CD4-positive, alpha-beta T cell (primary cell): ENCODE measurements around the gene TEX52. TPM values are rescaled to one million over a fixed set of nuclear protein-coding genes. Genes with fewer than 3 reads are reported as not detected.

Experiments
- ATAC-seq: fragments of 200-7000 bp; cut with Tn5 transposase; one replicate; pipeline ENCODE4 v1.10.0; 2022; ENCODE audit warnings: mild to moderate bottlenecking; ENCODE audit not compliant: poor library complexity
- CTCF ChIA-PET: fragments of 350-600 bp; sonication (Branson Sonifier 250); formaldehyde crosslinking; loops from one replicate; lab custom pipeline; 2021; ENCODE audit warnings: antibody characterized with exemption, inconsistent platforms; lab: Charles Lee
- POLR2A ChIA-PET: fragments of 350-600 bp; sonication (Branson Sonifier 250); formaldehyde crosslinking; loops from one replicate; lab custom pipeline; 2021; ENCODE audit warnings: antibody characterized with exemption, inconsistent platforms; lab: Charles Lee
- DNase-seq, 14 experiments: peaks; one replicate each; pipeline ENCODE4 v3.0.0-alpha.2; 2013 to 2020; ENCODE audit warnings: mixed read lengths in 2 of 14
- H3K27ac ChIP-seq, 2 donors: one replicate each; pipeline versions ENCODE4 v1.5.1 to v1.7.0; 2013; ENCODE audit warnings: low read length in 2 of 2, low read depth in 1 of 2, mild to moderate bottlenecking in 1 of 2
- H3K27me3 ChIP-seq, 2 experiments: 1 replicate in 1 of 2; 2 replicates in 1 of 2; pipeline versions ENCODE4 v1.6.1 to v1.7.0; 2013; ENCODE audit warnings: low read length in 2 of 2, control low read depth in 1 of 2, mild to moderate bottlenecking in 1 of 2, moderate library complexity in 1 of 2; ENCODE audit not compliant: insufficient read depth in 2 of 2, control insufficient read depth in 1 of 2
- H3K36me3 ChIP-seq: one replicate; pipeline ENCODE4 v1.6.1; 2013; ENCODE audit warnings: low read length, control low read depth; ENCODE audit not compliant: insufficient read depth
- H3K4me1 ChIP-seq: one replicate; pipeline ENCODE4 v1.6.1; 2013; ENCODE audit warnings: low read length, control low read depth; ENCODE audit not compliant: insufficient read depth
- H3K4me3 ChIP-seq: one replicate; pipeline ENCODE4 v1.5.1; 2013; ENCODE audit warnings: mild to moderate bottlenecking, low read length, moderate library complexity
- H3K9me3 ChIP-seq, 2 experiments: 1 replicate in 1 of 2; 2 replicates in 1 of 2; pipeline versions ENCODE4 v1.6.1 to v1.7.0; 2013; ENCODE audit warnings: low read length in 2 of 2, mild to moderate bottlenecking in 2 of 2, control low read depth in 1 of 2, moderate library complexity in 1 of 2; ENCODE audit not compliant: control insufficient read depth in 1 of 2, insufficient read depth in 1 of 2
- H3K27ac Mint-ChIP-seq: one replicate; pipeline ENCODE4 v1.8.0; 2020; ENCODE audit warnings: mixed read lengths
- H3K27me3 Mint-ChIP-seq: one replicate; pipeline ENCODE4 v1.8.0; 2021; ENCODE audit warnings: mixed read lengths
- H3K36me3 Mint-ChIP-seq: one replicate; pipeline ENCODE4 v1.8.0; 2021; ENCODE audit warnings: low read depth, mixed read lengths
- H3K4me1 Mint-ChIP-seq: one replicate; pipeline ENCODE4 v1.8.0; 2021; ENCODE audit warnings: low read depth, mixed read lengths
- H3K4me3 Mint-ChIP-seq: one replicate; pipeline ENCODE4 v1.8.0; 2020; ENCODE audit warnings: mild to moderate bottlenecking, mixed read lengths
- H3K9me3 Mint-ChIP-seq: one replicate; pipeline ENCODE4 v1.8.0; 2020; ENCODE audit warnings: mixed read lengths
- CTCF ChIP-seq: fragments of 200-600 bp; IDR thresholded peaks from one replicate; pipeline ENCODE4 v1.8.0; 2022; ENCODE audit warnings: antibody characterized with exemption, mild to moderate bottlenecking
- intact Hi-C, 2 experiments: fragments of 100-400 bp; cut with DNase I in 1 of 2; cut with micrococcal nuclease in 1 of 2; formaldehyde crosslinking; loops; one replicate each; pipeline versions ENCODE4 v1.15.1 to v1.9.0; 2023 to 2025; cut with DNase I, micrococcal nuclease
- total RNA-seq, 174 experiments: library from RNA in 2 of 174; stranded (reverse) in 2 of 174; gene quantifications; one replicate each; pipeline ENCODE4 v1.2.3 and lab custom pipeline; 2021 to 2026

The TEX52 gene
- total RNA-seq, 2 experiments from 2014 or later, result not detected

GRCh38 chr12:2862876-2863275 lies 6.0 kb upstream of the TEX52 start:
- Mint-ChIP-seq H3K4me3 (no peak overlapping the region), H3K27me3 (no peaks in the 10 kb centered on the region), H3K36me3 (peaks cover 5% of the 10 kb centered on the region), H3K9me3 (no peaks in the 10 kb centered on the region), H3K27ac (no peak overlapping the region), H3K4me1 (no peaks in the 10 kb centered on the region)
- ChIA-PET CTCF (interaction anchor here (1.4 kb wide), 1 partner anchor 9 kb away, joined by 3 read pairs; no protein-coding TSS in a partner anchor), POLR2A (interaction anchor here (1.4 kb wide), 1 partner anchor 14 kb away, joined by 5 read pairs; the partner anchor contains the start of genes FOXM1 and RHNO1)
- H3K27me3 ChIP-seq, result no peaks in the 10 kb centered on the region
- H3K27ac ChIP-seq, result no peak overlapping the region
- peaks cover 10% of the 10 kb centered on the region for H3K36me3 ChIP-seq
- intact Hi-C loops, result no loop called here
- H3K9me3 ChIP-seq, result no peaks in the 10 kb centered on the region
- no peak for DNase-seq
- no peak overlapping the region for H3K4me3 ChIP-seq
- no peak for TF ChIP-seq CTCF
- H3K4me1 ChIP-seq, result no peaks in the 10 kb centered on the region
- no peak for ATAC-seq

- Mint-ChIP-seq H3K36me3 (peaks cover 11% of the 10 kb centered on the region), H3K9me3 (no peaks in the 10 kb centered on the region), H3K27me3 (no peaks in the 10 kb centered on the region), H3K4me3 (no peak overlapping the region), H3K27ac (no peak overlapping the region), H3K4me1 (no peaks in the 10 kb centered on the region)
- no peaks in the 10 kb centered on the region for H3K9me3 ChIP-seq
- CTCF ChIA-PET, result interaction anchor here (1.0 kb wide), 1 partner anchor 14 kb away, joined by 3 read pairs; no protein-coding TSS in a partner anchor
- H3K4me3 ChIP-seq, result no peak overlapping the region
- POLR2A ChIA-PET, result no interaction called here
- no peak overlapping the region for H3K27ac ChIP-seq
- intact Hi-C loops, result no loop called here
- ATAC-seq, result no peak
- no peaks in the 10 kb centered on the region for H3K27me3 ChIP-seq
- no peak for TF ChIP-seq CTCF
- no peak for DNase-seq
- H3K4me1 ChIP-seq, result no peaks in the 10 kb centered on the region
- peaks cover 15% of the 10 kb centered on the region for H3K36me3 ChIP-seq
Measured at GRCh38 chr12:2860170-2860569, 3.3 kb upstream of the TEX52 start.

- H3K9me3 Mint-ChIP-seq, result no peaks in the 10 kb centered on the region
Measured at GRCh38 chr12:2858944-2859421, 2.1 kb upstream of the TEX52 start.

More at GRCh38 chr12:2858944-2859421, 2.1 kb upstream of the TEX52 start:
- no peaks in the 10 kb centered on the region for H3K4me1 ChIP-seq
- CTCF ChIA-PET, result no interaction called here
- Mint-ChIP-seq H3K36me3 (peaks cover 11% of the 10 kb centered on the region), H3K4me1 (no peaks in the 10 kb centered on the region), H3K27ac (no peak overlapping the region), H3K4me3 (no peak overlapping the region), H3K27me3 (no peaks in the 10 kb centered on the region)
- no peak for TF ChIP-seq CTCF
- no peaks in the 10 kb centered on the region for H3K27me3 ChIP-seq
- DNase-seq (no peak), ATAC-seq (no peak)
- POLR2A ChIA-PET, result no interaction called here
- no peak overlapping the region for H3K27ac ChIP-seq
- H3K36me3 ChIP-seq, result peaks cover 23% of the 10 kb centered on the region
- intact Hi-C loops, result loop anchor here in 1 of 2 experiments (10.0 kb wide), 1 partner anchor 416 kb away; no protein-coding TSS in a partner anchor
- no peak overlapping the region for H3K4me3 ChIP-seq
- no peaks in the 10 kb centered on the region for H3K9me3 ChIP-seq
